ENCODE results near the gene METTL18.

The METTL18 gene

GRCh38 chr1:169809370-169810095 lies 14.8 kb upstream of the METTL18 start:
- Mint-ChIP-seq H3K9me3 (no peaks in the 10 kb centered on the region), H3K36me3 (ENCODE audit: low read depth) (peaks cover 25% of the 10 kb centered on the region), H3K27ac (no peak overlapping the region)

GRCh38 chr1:169804941-169805340 lies 10.2 kb upstream of the METTL18 start:
- peaks cover 18% of the 10 kb centered on the region for H3K36me3 Mint-ChIP-seq (ENCODE audit: low read depth)
- H3K27me3 Mint-ChIP-seq = no peaks in the 10 kb centered on the region
- H3K9me3 Mint-ChIP-seq = no peaks in the 10 kb centered on the region
- intact Hi-C loops (cut with micrococcal nuclease) = loop anchor here (5.0 kb wide), 1 partner anchor 93 kb away; the partner anchor contains the start of gene SELL
- H3K4me3 Mint-ChIP-seq = no peak overlapping the region
- no peaks in the 10 kb centered on the region for H3K4me1 Mint-ChIP-seq (ENCODE audit: low read depth)
- no peak overlapping the region for H3K27ac Mint-ChIP-seq

More at GRCh38 chr1:169809370-169810095, 14.8 kb upstream of the METTL18 start:
- Mint-ChIP-seq H3K4me3 (no peak overlapping the region), H3K4me1 (ENCODE audit: low read depth) (no peaks in the 10 kb centered on the region), H3K27me3 (no peaks in the 10 kb centered on the region)
- intact Hi-C loops (cut with micrococcal nuclease) = loop anchor here (1.0 to 5.0 kb wide), 4 partner anchors 97 to 331 kb away; partner anchors contain the start of gene SELL

- H3K4me3 Mint-ChIP-seq = no peak overlapping the region
- H3K27me3 Mint-ChIP-seq = no peaks in the 10 kb centered on the region
- H3K9me3 Mint-ChIP-seq = no peaks in the 10 kb centered on the region
- no peaks in the 10 kb centered on the region for H3K4me1 Mint-ChIP-seq (ENCODE audit: low read depth)
- H3K36me3 Mint-ChIP-seq (ENCODE audit: low read depth) = peaks cover 4% of the 10 kb centered on the region
- H3K27ac Mint-ChIP-seq = peak overlapping the region; percentile 43
- intact Hi-C loops (cut with micrococcal nuclease) = no loop called here
Observed at GRCh38 chr1:169802888-169803287, 8.2 kb upstream of the METTL18 start.

- Mint-ChIP-seq H3K4me3 (no peak overlapping the region), H3K36me3 (ENCODE audit: low read depth) (peaks cover 33% of the 10 kb centered on the region), H3K27ac (no peak overlapping the region), H3K9me3 (no peaks in the 10 kb centered on the region), H3K4me1 (ENCODE audit: low read depth) (peaks cover 14% of the 10 kb centered on the region), H3K27me3 (no peaks in the 10 kb centered on the region)
- intact Hi-C loops (cut with micrococcal nuclease) = no loop called here
Observed at GRCh38 chr1:169797281-169797680, 2.6 kb upstream of the METTL18 start.

- Mint-ChIP-seq H3K36me3 (ENCODE audit: low read depth) (peaks cover 33% of the 10 kb centered on the region), H3K4me3 (no peak overlapping the region), H3K9me3 (no peaks in the 10 kb centered on the region), H3K4me1 (ENCODE audit: low read depth) (peaks cover 14% of the 10 kb centered on the region), H3K27ac (no peak overlapping the region), H3K27me3 (no peaks in the 10 kb centered on the region)
- intact Hi-C loops (cut with micrococcal nuclease) = no loop called here
Observed at GRCh38 chr1:169796274-169796810, 1.6 kb upstream of the METTL18 start.

- Mint-ChIP-seq H3K9me3 (no peaks in the 10 kb centered on the region), H3K27me3 (no peaks in the 10 kb centered on the region), H3K4me1 (ENCODE audit: low read depth) (peaks cover 14% of the 10 kb centered on the region), H3K4me3 (peak overlapping the region; percentile 92), H3K36me3 (ENCODE audit: low read depth) (peaks cover 33% of the 10 kb centered on the region), H3K27ac (peak overlapping the region; percentile 99)
- intact Hi-C loops (cut with micrococcal nuclease) = loop anchor here (1.0 kb wide), 1 partner anchor 98 kb away; the partner anchor contains the start of gene SCYL3
Observed at GRCh38 chr1:169795687-169796086, 980 bp upstream of the METTL18 start.

GRCh38 chr1:169793730-169794129 lies 977 bp downstream of the METTL18 start:
- Mint-ChIP-seq H3K27ac (peak overlapping the region; percentile 99), H3K27me3 (peaks cover 2% of the 10 kb centered on the region), H3K4me3 (peak overlapping the region; percentile 92), H3K4me1 (ENCODE audit: low read depth) (peaks cover 14% of the 10 kb centered on the region), H3K36me3 (ENCODE audit: low read depth) (peaks cover 33% of the 10 kb centered on the region), H3K9me3 (no peaks in the 10 kb centered on the region)
- intact Hi-C loops (cut with micrococcal nuclease) = loop anchor here (5.0 kb wide), 1 partner anchor 426 kb away; the partner anchor contains the start of genes BLZF1 and NME7

- intact Hi-C loops (cut with micrococcal nuclease) = loop anchor here (5.0 kb wide), 1 partner anchor 71 kb away; no protein-coding TSS in a partner anchor
- H3K27ac Mint-ChIP-seq = no peak overlapping the region
- H3K9me3 Mint-ChIP-seq = no peaks in the 10 kb centered on the region
- no peak overlapping the region for H3K4me3 Mint-ChIP-seq
- H3K36me3 Mint-ChIP-seq (ENCODE audit: low read depth) = peaks cover 9% of the 10 kb centered on the region
- H3K4me1 Mint-ChIP-seq (ENCODE audit: low read depth) = peaks cover 5% of the 10 kb centered on the region
- peaks cover 21% of the 10 kb centered on the region for H3K27me3 Mint-ChIP-seq
Observed at GRCh38 chr1:169788402-169788801, 6.3 kb downstream of the METTL18 start.

- H3K27me3 Mint-ChIP-seq = peaks cover 21% of the 10 kb centered on the region
- intact Hi-C loops (cut with micrococcal nuclease) = loop anchor here (5.0 kb wide), 1 partner anchor 70 kb away; no protein-coding TSS in a partner anchor
- H3K9me3 Mint-ChIP-seq = no peaks in the 10 kb centered on the region
- no peak overlapping the region for H3K27ac Mint-ChIP-seq
- no peaks in the 10 kb centered on the region for H3K36me3 Mint-ChIP-seq (ENCODE audit: low read depth)
- no peaks in the 10 kb centered on the region for H3K4me1 Mint-ChIP-seq (ENCODE audit: low read depth)
- H3K4me3 Mint-ChIP-seq = no peak overlapping the region
Observed at GRCh38 chr1:169786974-169787373, 7.7 kb downstream of the METTL18 start.

- Mint-ChIP-seq H3K27me3 (peaks cover 20% of the 10 kb centered on the region), H3K4me3 (no peak overlapping the region), H3K36me3 (ENCODE audit: low read depth) (no peaks in the 10 kb centered on the region), H3K9me3 (no peaks in the 10 kb centered on the region), H3K4me1 (ENCODE audit: low read depth) (no peaks in the 10 kb centered on the region), H3K27ac (no peak overlapping the region)
- intact Hi-C loops (cut with micrococcal nuclease) = loop anchor here (5.0 kb wide), 1 partner anchor 68 kb away; no protein-coding TSS in a partner anchor
Observed at GRCh38 chr1:169785267-169785666, 9.4 kb downstream of the METTL18 start.

GRCh38 chr1:169784102-169784501 lies 10.6 kb downstream of the METTL18 start:
- H3K9me3 Mint-ChIP-seq = no peaks in the 10 kb centered on the region
- no peak overlapping the region for H3K4me3 Mint-ChIP-seq
- intact Hi-C loops (cut with micrococcal nuclease) = no loop called here
- no peak overlapping the region for H3K27ac Mint-ChIP-seq
- peaks cover 20% of the 10 kb centered on the region for H3K27me3 Mint-ChIP-seq
- H3K4me1 Mint-ChIP-seq (ENCODE audit: low read depth) = peaks cover 5% of the 10 kb centered on the region
- H3K36me3 Mint-ChIP-seq (ENCODE audit: low read depth) = no peaks in the 10 kb centered on the region

GRCh38 chr1:169782596-169782995 lies 12.1 kb downstream of the METTL18 start:
- Mint-ChIP-seq H3K9me3 (no peaks in the 10 kb centered on the region), H3K36me3 (ENCODE audit: low read depth) (no peaks in the 10 kb centered on the region), H3K27ac (no peak overlapping the region), H3K27me3 (peaks cover 17% of the 10 kb centered on the region), H3K4me1 (ENCODE audit: low read depth) (peaks cover 5% of the 10 kb centered on the region), H3K4me3 (no peak overlapping the region)
- intact Hi-C loops (cut with micrococcal nuclease) = no loop called here

GRCh38 chr1:169779970-169780369 lies 14.7 kb downstream of the METTL18 start:
- H3K4me3 Mint-ChIP-seq = no peak overlapping the region
- H3K9me3 Mint-ChIP-seq = no peaks in the 10 kb centered on the region
- H3K27me3 Mint-ChIP-seq = peaks cover 6% of the 10 kb centered on the region
- intact Hi-C loops (cut with micrococcal nuclease) = no loop called here
- H3K4me1 Mint-ChIP-seq (ENCODE audit: low read depth) = peaks cover 5% of the 10 kb centered on the region
- no peaks in the 10 kb centered on the region for H3K36me3 Mint-ChIP-seq (ENCODE audit: low read depth)
- H3K27ac Mint-ChIP-seq = no peak overlapping the region

GRCh38 chr1:169779150-169779549 lies 15.6 kb downstream of the METTL18 start:
- no peak overlapping the region for H3K4me3 Mint-ChIP-seq
- no peaks in the 10 kb centered on the region for H3K36me3 Mint-ChIP-seq (ENCODE audit: low read depth)
- no peaks in the 10 kb centered on the region for H3K9me3 Mint-ChIP-seq
- peaks cover 5% of the 10 kb centered on the region for H3K4me1 Mint-ChIP-seq (ENCODE audit: low read depth)
- intact Hi-C loops (cut with micrococcal nuclease) = no loop called here
- H3K27me3 Mint-ChIP-seq = peaks cover under 1% of the 10 kb centered on the region
- no peak overlapping the region for H3K27ac Mint-ChIP-seq
